Gastroesophageal sphincter (tissue), 4 donors: ENCODE results near the gene CFAP74. TPM values are rescaled to one million over a fixed set of nuclear protein-coding genes. Genes with fewer than 3 reads are reported as not detected.

Source experiments
- ATAC-seq: fragments of 150-250 bp; one replicate; pipeline ENCODE4 v1.9.1; 2016; ENCODE audit warnings: mild to moderate bottlenecking, moderate library complexity
- H3K27ac ChIP-seq, 4 donors: fragments of 200-600 bp; sonication (generic) in 3 of 4; 1 replicate in 3 of 4; 2 replicates in 1 of 4; pipeline ENCODE4 v1.5.1; 2016 to 2019
- H3K27me3 ChIP-seq: fragments of 200-600 bp; sonication (generic); one replicate; pipeline ENCODE4 v1.5.1; 2019
- H3K36me3 ChIP-seq, 2 donors: fragments of 200-600 bp; sonication (generic); one replicate each; pipeline ENCODE4 v1.5.1; 2019; ENCODE audit warnings: control low read depth in 1 of 2
- H3K4me1 ChIP-seq, 3 donors: fragments of 200-600 bp; sonication (generic); 1 replicate in 2 of 3; 2 replicates in 1 of 3; pipeline ENCODE4 v1.5.1; 2016 to 2019; ENCODE audit warnings: control low read depth in 2 of 3
- H3K4me3 ChIP-seq, 2 donors: fragments of 200-600 bp; sonication (generic); one replicate each; pipeline ENCODE4 v1.5.1; 2019; ENCODE audit warnings: mild to moderate bottlenecking in 1 of 2, moderate library complexity in 1 of 2
- H3K9me3 ChIP-seq, 3 donors: fragments of 200-600 bp; sonication (generic); one replicate each; pipeline ENCODE4 v1.5.1; 2017 to 2019; ENCODE audit warnings: control low read depth in 2 of 3
- EP300 ChIP-seq: sonication (generic); formaldehyde crosslinking; IDR thresholded peaks from one replicate; pipeline ENCODE4 v1.6.1; 2017; ENCODE audit warnings: antibody characterized with exemption, mild to moderate bottlenecking
- POLR2A ChIP-seq, 2 donors: fragments of 450-650 bp; IDR thresholded peaks; one replicate each; pipeline ENCODE4 v1.6.1; 2017; ENCODE audit warnings: antibody characterized with exemption in 2 of 2, mild to moderate bottlenecking in 2 of 2, moderate library complexity in 1 of 2
- POLR2AphosphoS5 ChIP-seq: sonication (generic); formaldehyde crosslinking; IDR thresholded peaks from one replicate; pipeline ENCODE4 v1.6.1; 2017; ENCODE audit warnings: antibody characterized with exemption
- WGBS, 2 donors: methylation state at CpG; one replicate each; pipeline ENCODE4 v1.1.5; 2018; ENCODE audit warnings: low coverage in 1 of 2; 5-methylcytosine and 5-hydroxymethylcytosine counted together
- total RNA-seq, 4 donors: library from RNA; depleted of rRNA; stranded (reverse); fragments of >200 nt; gene quantifications; one replicate each; pipeline ENCODE4 v1.1.0, GENCODE V29; 2016
- TF ChIP-seq, protein P1 (sequence below), 4 experiments: fragments of 200-600 bp in 2 of 4; fragments of 450-650 bp in 2 of 4; sonication (generic) in 1 of 4; IDR thresholded peaks; one replicate each; pipeline ENCODE4 v1.5.1; 2017 to 2019; ENCODE audit warnings: antibody characterized with exemption in 4 of 4, mild to moderate bottlenecking in 2 of 4, moderate library complexity in 2 of 4

CFAP74 gene
- total RNA-seq, 4 donors from 2014 or later = 0.12 TPM; not detected in 3

GRCh38 chr1:1972976-1973715, 30.4 kb downstream of the CFAP74 start:
- no peaks in the 10 kb centered on the region for H3K4me1 ChIP-seq
- WGBS, 2 donors = 50 to 80% methylated on average over 1 to 12 of the region's 22 CpGs
- H3K27ac ChIP-seq = no peak overlapping the region
- no peaks in the 10 kb centered on the region for H3K36me3 ChIP-seq
- TF ChIP-seq EP300 (no peak), POLR2A (IDR thresholded peaks at IDR 0.05) (no peak), POLR2AphosphoS5 (no peak)
- TF ChIP-seq, protein P1, sequence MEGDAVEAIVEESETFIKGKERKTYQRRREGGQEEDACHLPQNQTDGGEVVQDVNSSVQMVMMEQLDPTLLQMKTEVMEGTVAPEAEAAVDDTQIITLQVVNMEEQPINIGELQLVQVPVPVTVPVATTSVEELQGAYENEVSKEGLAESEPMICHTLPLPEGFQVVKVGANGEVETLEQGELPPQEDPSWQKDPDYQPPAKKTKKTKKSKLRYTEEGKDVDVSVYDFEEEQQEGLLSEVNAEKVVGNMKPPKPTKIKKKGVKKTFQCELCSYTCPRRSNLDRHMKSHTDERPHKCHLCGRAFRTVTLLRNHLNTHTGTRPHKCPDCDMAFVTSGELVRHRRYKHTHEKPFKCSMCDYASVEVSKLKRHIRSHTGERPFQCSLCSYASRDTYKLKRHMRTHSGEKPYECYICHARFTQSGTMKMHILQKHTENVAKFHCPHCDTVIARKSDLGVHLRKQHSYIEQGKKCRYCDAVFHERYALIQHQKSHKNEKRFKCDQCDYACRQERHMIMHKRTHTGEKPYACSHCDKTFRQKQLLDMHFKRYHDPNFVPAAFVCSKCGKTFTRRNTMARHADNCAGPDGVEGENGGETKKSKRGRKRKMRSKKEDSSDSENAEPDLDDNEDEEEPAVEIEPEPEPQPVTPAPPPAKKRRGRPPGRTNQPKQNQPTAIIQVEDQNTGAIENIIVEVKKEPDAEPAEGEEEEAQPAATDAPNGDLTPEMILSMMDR (IDR thresholded peaks at IDR 0.05) = no peak
- H3K4me3 ChIP-seq = no peak overlapping the region
- H3K27me3 ChIP-seq = peaks cover 77% of the 10 kb centered on the region
- no peaks in the 10 kb centered on the region for H3K9me3 ChIP-seq
- no peak for ATAC-seq

DNA sequence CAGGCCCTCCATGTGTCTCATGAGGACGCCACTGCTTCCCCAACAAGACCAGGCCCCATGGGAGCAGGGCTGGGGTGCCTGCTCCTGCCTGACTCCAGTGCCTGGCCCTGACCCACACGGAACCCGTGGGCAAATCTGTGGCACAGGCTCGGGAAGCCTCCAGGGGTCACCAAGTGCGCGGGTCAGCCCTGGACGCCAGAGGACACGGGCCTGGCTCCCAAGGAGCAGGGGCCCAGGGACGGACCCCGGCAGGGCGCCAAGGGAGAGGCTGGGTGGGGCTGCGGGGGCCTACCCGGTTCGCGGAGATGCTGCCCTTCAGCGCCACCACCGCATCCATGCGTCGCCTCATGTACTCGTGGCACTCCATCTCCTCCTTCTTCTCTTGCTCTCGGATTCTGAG, 31.9 kb downstream of the CFAP74 start:
- ATAC-seq = no peak
- Histone ChIP-seq H3K9me3 (no peaks in the 10 kb centered on the region), H3K4me1 (no peaks in the 10 kb centered on the region), H3K27ac (no peak overlapping the region), H3K4me3 (no peak overlapping the region), H3K36me3 (no peaks in the 10 kb centered on the region), H3K27me3 (peaks cover 88% of the 10 kb centered on the region)
- WGBS, 2 donors = 91% methylated on average over 4 of the region's 21 CpGs; no CpG with 5 or more reads in 1 of the 2 donors
- TF ChIP-seq POLR2A (IDR thresholded peaks at IDR 0.05) (no peak), EP300 (no peak), POLR2AphosphoS5 (no peak)
- TF ChIP-seq, protein P1 (IDR thresholded peaks at IDR 0.05) = no peak

GRCh38 chr1:1971017-1971416, 32.6 kb downstream of the CFAP74 start:
- TF ChIP-seq POLR2AphosphoS5 = no peak
- TF ChIP-seq EP300 = no peak
- TF ChIP-seq POLR2A (IDR thresholded peaks at IDR 0.05) = no peak
- TF ChIP-seq, protein P1 (IDR thresholded peaks at IDR 0.05) = no peak
- Histone ChIP-seq H3K4me1 (no peaks in the 10 kb centered on the region), H3K27me3 (peaks cover 88% of the 10 kb centered on the region), H3K36me3 (no peaks in the 10 kb centered on the region), H3K9me3 (no peaks in the 10 kb centered on the region), H3K4me3 (no peak overlapping the region), H3K27ac (no peak overlapping the region)
- 60 to 87% methylated on average over 6 to 7 of the region's 17 CpGs for WGBS, 2 donors
- no peak for ATAC-seq

DNA sequence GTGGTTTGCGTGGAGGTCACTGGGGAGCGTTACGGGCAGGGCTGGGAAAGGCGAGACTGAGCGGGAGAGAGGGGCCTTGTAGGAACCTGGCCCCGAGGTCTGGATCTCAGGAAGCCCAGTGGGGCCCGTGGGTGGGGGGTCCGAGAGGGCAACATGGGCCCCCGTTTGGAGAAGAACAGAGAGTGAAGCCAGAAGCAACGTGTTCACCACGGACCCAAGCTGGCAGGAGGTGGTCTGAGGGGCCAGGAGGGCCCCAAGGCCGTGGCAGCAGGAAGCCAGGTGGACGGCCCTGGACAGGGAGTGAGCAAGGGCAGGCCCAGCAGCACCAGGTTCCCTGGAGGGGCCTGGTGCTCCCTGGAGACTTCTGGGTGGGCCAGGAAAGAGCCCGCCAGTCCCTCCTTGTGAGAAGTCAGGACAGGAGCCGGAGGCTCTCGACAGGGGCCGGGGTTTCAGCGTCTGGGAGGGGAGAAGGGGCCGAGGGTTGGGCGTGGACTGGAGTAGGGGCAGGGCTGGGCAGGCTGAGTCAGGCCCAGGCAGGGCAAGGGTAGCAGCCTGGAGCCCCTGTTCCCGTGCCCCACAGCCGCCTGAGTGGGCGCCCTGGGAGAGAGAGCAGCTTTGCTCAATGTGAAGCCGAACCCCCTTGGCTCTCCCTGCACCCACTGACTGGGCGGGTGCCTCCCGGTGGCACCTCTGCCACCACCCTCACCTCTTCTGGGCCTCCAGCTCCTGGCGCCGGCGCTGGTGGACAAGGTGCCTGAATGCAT, 33.5 kb downstream of the CFAP74 start:
- no peaks in the 10 kb centered on the region for H3K4me1 ChIP-seq
- 64% methylated on average over 11 of the region's 29 CpGs; no CpG with 5 or more reads in 1 of the 2 donors for WGBS, 2 donors

More for the DNA sequence above, 33.5 kb downstream of the CFAP74 start:
- ATAC-seq = no peak
- H3K27ac ChIP-seq = no peak overlapping the region
- no peaks in the 10 kb centered on the region for H3K9me3 ChIP-seq
- no peak overlapping the region for H3K4me3 ChIP-seq
- no peaks in the 10 kb centered on the region for H3K36me3 ChIP-seq
- H3K27me3 ChIP-seq = peaks cover 89% of the 10 kb centered on the region
- no peak for TF ChIP-seq EP300
- no peak for TF ChIP-seq POLR2AphosphoS5
- TF ChIP-seq, protein P1 (IDR thresholded peaks at IDR 0.05) = no peak
- no peak for TF ChIP-seq POLR2A (IDR thresholded peaks at IDR 0.05)
